ENCODE results near the gene PRM1. TPM values are rescaled to one million over a fixed set of nuclear protein-coding genes. Genes with fewer than 3 reads are reported as not detected.

The PRM1 gene
- total and polyA plus RNA-seq, 2 of the 13 experiments (the other 11 are each of a cell fraction or from before 2014, with no cell fraction given): not detected

- TF ChIP-seq ZNF609 (CRISPR knock-in tag; IDR thresholded peaks at IDR 0.05; ENCODE audit: borderline replicate concordance): peak; percentile 47; the same call in 1 of the 2 replicates
- TF ChIP-seq MEIS2 (CRISPR knock-in tag; IDR thresholded peaks at IDR 0.05): no peak
- TF ChIP-seq ZFX (CRISPR knock-in tag; IDR thresholded peaks at IDR 0.05; ENCODE audit: low read depth): peak; percentile 61; the same call in 1 of the 2 replicates
- no peak; the same call in 1 of the 2 replicates for TF ChIP-seq ZNF552 (CRISPR knock-in tag; IDR thresholded peaks at IDR 0.05; ENCODE audit: borderline replicate concordance)
- TF ChIP-seq, protein P1, sequence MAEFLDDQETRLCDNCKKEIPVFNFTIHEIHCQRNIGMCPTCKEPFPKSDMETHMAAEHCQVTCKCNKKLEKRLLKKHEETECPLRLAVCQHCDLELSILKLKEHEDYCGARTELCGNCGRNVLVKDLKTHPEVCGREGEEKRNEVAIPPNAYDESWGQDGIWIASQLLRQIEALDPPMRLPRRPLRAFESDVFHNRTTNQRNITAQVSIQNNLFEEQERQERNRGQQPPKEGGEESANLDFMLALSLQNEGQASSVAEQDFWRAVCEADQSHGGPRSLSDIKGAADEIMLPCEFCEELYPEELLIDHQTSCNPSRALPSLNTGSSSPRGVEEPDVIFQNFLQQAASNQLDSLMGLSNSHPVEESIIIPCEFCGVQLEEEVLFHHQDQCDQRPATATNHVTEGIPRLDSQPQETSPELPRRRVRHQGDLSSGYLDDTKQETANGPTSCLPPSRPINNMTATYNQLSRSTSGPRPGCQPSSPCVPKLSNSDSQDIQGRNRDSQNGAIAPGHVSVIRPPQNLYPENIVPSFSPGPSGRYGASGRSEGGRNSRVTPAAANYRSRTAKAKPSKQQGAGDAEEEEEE (CRISPR knock-in tag; IDR thresholded peaks at IDR 0.05; ENCODE audit: borderline replicate concordance): 0 out of 2 replicates have a peak, but pooled peaks have one; percentile 30
- TF ChIP-seq SMC3 (IDR thresholded peaks at IDR 0.05; ENCODE audit: low read length): no peak
- TF ChIP-seq ZNF644 (CRISPR knock-in tag; IDR thresholded peaks at IDR 0.05; ENCODE audit: low read depth): peak; percentile 98
- no peak for TF ChIP-seq KLF6 (CRISPR knock-in tag; IDR thresholded peaks at IDR 0.05)
- 0 out of 2 replicates have a peak, but pooled peaks have one; percentile 16 for TF ChIP-seq ZNF383 (CRISPR knock-in tag; IDR thresholded peaks at IDR 0.05; ENCODE audit: borderline replicate concordance)
- no peak for TF ChIP-seq ZNF747 (CRISPR knock-in tag; IDR thresholded peaks at IDR 0.05; ENCODE audit: borderline replicate concordance)
- TF ChIP-seq, protein P2, sequence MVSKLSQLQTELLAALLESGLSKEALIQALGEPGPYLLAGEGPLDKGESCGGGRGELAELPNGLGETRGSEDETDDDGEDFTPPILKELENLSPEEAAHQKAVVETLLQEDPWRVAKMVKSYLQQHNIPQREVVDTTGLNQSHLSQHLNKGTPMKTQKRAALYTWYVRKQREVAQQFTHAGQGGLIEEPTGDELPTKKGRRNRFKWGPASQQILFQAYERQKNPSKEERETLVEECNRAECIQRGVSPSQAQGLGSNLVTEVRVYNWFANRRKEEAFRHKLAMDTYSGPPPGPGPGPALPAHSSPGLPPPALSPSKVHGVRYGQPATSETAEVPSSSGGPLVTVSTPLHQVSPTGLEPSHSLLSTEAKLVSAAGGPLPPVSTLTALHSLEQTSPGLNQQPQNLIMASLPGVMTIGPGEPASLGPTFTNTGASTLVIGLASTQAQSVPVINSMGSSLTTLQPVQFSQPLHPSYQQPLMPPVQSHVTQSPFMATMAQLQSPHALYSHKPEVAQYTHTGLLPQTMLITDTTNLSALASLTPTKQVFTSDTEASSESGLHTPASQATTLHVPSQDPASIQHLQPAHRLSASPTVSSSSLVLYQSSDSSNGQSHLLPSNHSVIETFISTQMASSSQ (IDR thresholded peaks at IDR 0.05; ENCODE audit: low read depth): no peak
- TF ChIP-seq, protein P2 (CRISPR knock-in tag; IDR thresholded peaks at IDR 0.05; ENCODE audit: borderline replicate concordance): peak; percentile 51; the same call in 1 of the 2 replicates
- no peak for TF ChIP-seq RCOR2 (CRISPR knock-in tag; IDR thresholded peaks at IDR 0.05)
- no peak for TF ChIP-seq ZFP36L2 (CRISPR knock-in tag; IDR thresholded peaks at IDR 0.05)
- TF ChIP-seq NPAS2 (CRISPR knock-in tag; IDR thresholded peaks at IDR 0.05; ENCODE audit: borderline replicate concordance): no peak
- TF ChIP-seq ZNF850 (CRISPR knock-in tag; conservative IDR thresholded peaks at IDR 0.05): no peak
- TF ChIP-seq ZZZ3 (CRISPR knock-in tag; IDR thresholded peaks at IDR 0.05; ENCODE audit: borderline replicate concordance): no peak
- TF ChIP-seq ZNF761 (CRISPR knock-in tag; conservative IDR thresholded peaks at IDR 0.05): no peak
- no peak for TF ChIP-seq ZFP1 (CRISPR knock-in tag; IDR thresholded peaks at IDR 0.05)
Observed at GRCh38 chr16:11273721-11274324, 7.3 kb downstream of the PRM1 start (continued).
